ENCODE measurements around the gene ZNF420.
"Not testable (repeated sequence)": the region's sequence is repeated elsewhere in the genome, so short reads cannot be mapped to it uniquely, and the experiment has no call there.

Gene ZNF420

DNA sequence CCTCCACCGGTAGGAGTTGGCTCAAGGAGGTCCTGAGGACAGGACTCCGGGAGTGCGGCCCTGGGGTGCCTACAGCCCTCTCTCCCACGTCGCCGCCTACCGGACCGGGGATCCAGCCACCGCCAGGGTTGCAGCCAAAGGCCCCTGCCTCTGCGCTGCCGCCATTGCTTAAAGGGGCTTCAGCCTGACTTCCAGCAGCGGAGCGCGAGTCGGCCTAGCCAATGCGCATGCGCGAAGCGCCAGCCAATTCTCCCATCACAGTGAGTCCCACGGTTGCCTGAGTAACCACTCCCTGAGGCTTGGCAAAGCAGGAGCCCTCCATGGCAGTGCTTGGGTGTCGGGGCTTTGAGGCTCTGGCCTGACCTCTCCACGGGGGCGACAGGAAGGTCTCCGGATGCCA is 21.5 kb upstream of the ZNF420 start:
- no peaks in the 10 kb centered on the region for H3K79me2 ChIP-seq (ENCODE audit: insufficient read depth, low read length)
- H3K4me3 ChIP-seq (ENCODE audit: insufficient read depth, low read length, poor library complexity, severe bottlenecking): no peak overlapping the region
- H2AFZ ChIP-seq (ENCODE audit: low read depth, low read length, severe bottlenecking): no peak overlapping the region
- no peaks in the 10 kb centered on the region for H3K27me3 ChIP-seq (ENCODE audit: low read length)
- no peaks in the 10 kb centered on the region for H3K9me3 ChIP-seq (ENCODE audit: insufficient read depth, low read length)
- no peaks in the 10 kb centered on the region for H3F3A ChIP-seq (ENCODE audit: insufficient read depth)
- no peak overlapping the region for H3K27ac ChIP-seq (ENCODE audit: low read depth, low read length)
- no peak for TF ChIP-seq EZH2phosphoT487 (conservative IDR thresholded peaks at IDR 0.05; ENCODE audit: low read length)
- TF ChIP-seq, protein P1, sequence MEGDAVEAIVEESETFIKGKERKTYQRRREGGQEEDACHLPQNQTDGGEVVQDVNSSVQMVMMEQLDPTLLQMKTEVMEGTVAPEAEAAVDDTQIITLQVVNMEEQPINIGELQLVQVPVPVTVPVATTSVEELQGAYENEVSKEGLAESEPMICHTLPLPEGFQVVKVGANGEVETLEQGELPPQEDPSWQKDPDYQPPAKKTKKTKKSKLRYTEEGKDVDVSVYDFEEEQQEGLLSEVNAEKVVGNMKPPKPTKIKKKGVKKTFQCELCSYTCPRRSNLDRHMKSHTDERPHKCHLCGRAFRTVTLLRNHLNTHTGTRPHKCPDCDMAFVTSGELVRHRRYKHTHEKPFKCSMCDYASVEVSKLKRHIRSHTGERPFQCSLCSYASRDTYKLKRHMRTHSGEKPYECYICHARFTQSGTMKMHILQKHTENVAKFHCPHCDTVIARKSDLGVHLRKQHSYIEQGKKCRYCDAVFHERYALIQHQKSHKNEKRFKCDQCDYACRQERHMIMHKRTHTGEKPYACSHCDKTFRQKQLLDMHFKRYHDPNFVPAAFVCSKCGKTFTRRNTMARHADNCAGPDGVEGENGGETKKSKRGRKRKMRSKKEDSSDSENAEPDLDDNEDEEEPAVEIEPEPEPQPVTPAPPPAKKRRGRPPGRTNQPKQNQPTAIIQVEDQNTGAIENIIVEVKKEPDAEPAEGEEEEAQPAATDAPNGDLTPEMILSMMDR (IDR thresholded peaks at IDR 0.05; ENCODE audit: insufficient read depth, low read length, poor library complexity, severe bottlenecking): no peak
- H3K9me2 ChIP-seq (replicated peaks; ENCODE audit: insufficient read depth, low read length): no peaks in the 10 kb centered on the region
- no peaks in the 10 kb centered on the region for H3K36me3 ChIP-seq (ENCODE audit: low read length)
- H4K20me1 ChIP-seq (ENCODE audit: low read depth, low read length): no peaks in the 10 kb centered on the region
- H3K4me2 ChIP-seq (ENCODE audit: low read depth, low read length, poor library complexity, severe bottlenecking): no peak overlapping the region
- no peak overlapping the region for H3K9ac ChIP-seq (ENCODE audit: low read length)

DNA sequence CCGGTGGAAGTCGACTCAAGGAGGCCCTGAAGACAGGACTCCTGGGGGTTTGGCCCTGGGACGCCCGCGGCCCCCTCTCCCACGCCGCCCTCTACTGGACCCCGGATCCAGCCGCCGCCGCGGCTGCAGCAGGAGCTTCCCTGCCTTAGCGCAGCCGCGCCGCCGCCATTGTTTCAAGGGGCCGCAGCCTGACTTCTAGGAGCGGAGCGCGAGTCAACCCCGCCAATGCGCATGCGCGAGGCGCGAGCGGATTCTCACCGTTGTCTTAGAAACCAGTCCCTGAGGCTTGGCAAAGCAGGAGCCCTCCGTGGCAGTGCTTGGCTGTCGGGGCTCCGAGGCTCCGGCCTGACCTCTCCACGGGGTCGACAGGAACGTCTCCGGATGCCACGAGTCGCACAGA is 19.1 kb upstream of the ZNF420 start:
- TF ChIP-seq, protein P1 (IDR thresholded peaks at IDR 0.05; ENCODE audit: insufficient read depth, low read length, poor library complexity, severe bottlenecking): no peak
- no peak for TF ChIP-seq EZH2phosphoT487 (conservative IDR thresholded peaks at IDR 0.05; ENCODE audit: low read length)
- Histone ChIP-seq H3F3A (ENCODE audit: insufficient read depth) (no peaks in the 10 kb centered on the region), H2AFZ (ENCODE audit: low read depth, low read length, severe bottlenecking) (no peak overlapping the region), H3K36me3 (ENCODE audit: low read length) (no peaks in the 10 kb centered on the region), H3K4me3 (ENCODE audit: insufficient read depth, low read length, poor library complexity, severe bottlenecking) (no peak overlapping the region), H3K79me2 (ENCODE audit: insufficient read depth, low read length) (no peaks in the 10 kb centered on the region), H3K27ac (ENCODE audit: low read depth, low read length) (no peak overlapping the region), H3K9me3 (ENCODE audit: insufficient read depth, low read length) (no peaks in the 10 kb centered on the region), H3K9me2 (replicated peaks; ENCODE audit: insufficient read depth, low read length) (no peaks in the 10 kb centered on the region), H3K4me2 (ENCODE audit: low read depth, low read length, poor library complexity, severe bottlenecking) (no peak overlapping the region), H3K9ac (ENCODE audit: low read length) (no peak overlapping the region), H4K20me1 (ENCODE audit: low read depth, low read length) (no peaks in the 10 kb centered on the region), H3K27me3 (ENCODE audit: low read length) (no peaks in the 10 kb centered on the region)

DNA sequence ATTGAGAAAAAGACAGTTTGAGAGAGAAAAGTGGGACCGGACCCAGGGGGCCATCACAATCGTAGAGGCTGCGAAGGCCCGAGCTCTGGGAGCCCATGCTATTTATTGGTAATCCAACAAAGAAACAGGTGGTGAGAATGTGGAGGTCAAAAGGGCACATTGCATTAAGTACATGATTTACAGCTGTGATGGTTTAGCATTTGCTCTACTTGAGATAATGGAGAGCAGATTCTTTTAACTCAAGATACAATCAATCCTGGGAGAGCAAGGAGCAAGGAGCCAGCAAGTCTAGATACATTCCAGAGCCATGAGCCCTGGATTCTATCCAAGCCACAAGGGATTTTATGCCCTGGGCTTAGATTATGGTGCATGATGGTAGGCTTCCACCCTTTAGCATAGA is 13.3 kb upstream of the ZNF420 start:
- not testable (repeated sequence) for H3K27ac ChIP-seq (ENCODE audit: low read depth, low read length); H3K9me3 ChIP-seq (ENCODE audit: insufficient read depth, low read length); H3K9me2 ChIP-seq (replicated peaks; ENCODE audit: insufficient read depth, low read length); H3K36me3 ChIP-seq (ENCODE audit: low read length); H2AFZ ChIP-seq (ENCODE audit: low read depth, low read length, severe bottlenecking); H3K27me3 ChIP-seq (ENCODE audit: low read length); H3K9ac ChIP-seq (ENCODE audit: low read length); H3K4me3 ChIP-seq (ENCODE audit: insufficient read depth, low read length, poor library complexity, severe bottlenecking); H3F3A ChIP-seq (ENCODE audit: insufficient read depth); H3K79me2 ChIP-seq (ENCODE audit: insufficient read depth, low read length); H4K20me1 ChIP-seq (ENCODE audit: low read depth, low read length); H3K4me2 ChIP-seq (ENCODE audit: low read depth, low read length, poor library complexity, severe bottlenecking)

DNA sequence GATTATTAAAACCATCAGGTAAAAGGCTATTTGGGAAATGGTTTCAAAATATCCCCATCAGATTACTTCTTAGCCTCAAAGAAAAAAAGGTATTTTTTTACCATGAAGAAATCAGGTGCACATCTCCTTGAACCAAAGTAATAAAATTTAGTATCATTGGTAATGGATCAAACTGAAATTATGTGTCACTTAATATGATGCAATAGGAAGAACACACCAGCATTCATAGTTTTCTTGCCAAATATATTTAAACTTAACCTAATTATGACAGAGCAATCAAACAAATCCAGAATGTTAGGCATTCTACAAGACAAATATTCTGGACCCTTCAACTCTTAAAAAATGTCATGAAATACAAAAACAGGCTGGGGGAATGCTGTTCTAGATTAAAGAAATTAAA is 4.1 kb upstream of the ZNF420 start:
- H3K79me2 ChIP-seq (ENCODE audit: insufficient read depth, low read length): peaks cover 8% of the 10 kb centered on the region
- no peak overlapping the region for H3K27ac ChIP-seq (ENCODE audit: low read depth, low read length)
- no peak overlapping the region for H3K4me2 ChIP-seq (ENCODE audit: low read depth, low read length, poor library complexity, severe bottlenecking)
- 0 out of 2 replicates have a peak, but pooled peaks cover 8% of the 10 kb centered on the region for H3K9me3 ChIP-seq (ENCODE audit: insufficient read depth, low read length)
- H3F3A ChIP-seq (ENCODE audit: insufficient read depth): no peaks in the 10 kb centered on the region; the same call in 1 of the 2 replicates
- no peaks in the 10 kb centered on the region for H3K36me3 ChIP-seq (ENCODE audit: low read length)
- H4K20me1 ChIP-seq (ENCODE audit: low read depth, low read length): no peaks in the 10 kb centered on the region
- H3K9ac ChIP-seq (ENCODE audit: low read length): no peak overlapping the region
- H3K4me3 ChIP-seq (ENCODE audit: insufficient read depth, low read length, poor library complexity, severe bottlenecking): no peak overlapping the region
- no peaks in the 10 kb centered on the region for H3K27me3 ChIP-seq (ENCODE audit: low read length)
- no peaks in the 10 kb centered on the region for H3K9me2 ChIP-seq (replicated peaks; ENCODE audit: insufficient read depth, low read length)
- no peak overlapping the region for H2AFZ ChIP-seq (ENCODE audit: low read depth, low read length, severe bottlenecking)
- TF ChIP-seq, protein P1 (IDR thresholded peaks at IDR 0.05; ENCODE audit: insufficient read depth, low read length, poor library complexity, severe bottlenecking): no peak
- TF ChIP-seq EZH2phosphoT487 (conservative IDR thresholded peaks at IDR 0.05; ENCODE audit: low read length): no peak
